GM12873 (cell line): ENCODE measurements around the gene TSPAN18.

Source experiments
- TF ChIP-seq, protein P1 (sequence below): IDR thresholded peaks from 2 replicates; pipeline ENCODE4 v1.5.1; 2012; ENCODE audit warnings: low read depth, mild to moderate bottlenecking, moderate library complexity, low read length, control low read depth; ENCODE audit not compliant: insufficient read depth; ENCODE audit errors: missing control alignments

The TSPAN18 gene

DNA sequence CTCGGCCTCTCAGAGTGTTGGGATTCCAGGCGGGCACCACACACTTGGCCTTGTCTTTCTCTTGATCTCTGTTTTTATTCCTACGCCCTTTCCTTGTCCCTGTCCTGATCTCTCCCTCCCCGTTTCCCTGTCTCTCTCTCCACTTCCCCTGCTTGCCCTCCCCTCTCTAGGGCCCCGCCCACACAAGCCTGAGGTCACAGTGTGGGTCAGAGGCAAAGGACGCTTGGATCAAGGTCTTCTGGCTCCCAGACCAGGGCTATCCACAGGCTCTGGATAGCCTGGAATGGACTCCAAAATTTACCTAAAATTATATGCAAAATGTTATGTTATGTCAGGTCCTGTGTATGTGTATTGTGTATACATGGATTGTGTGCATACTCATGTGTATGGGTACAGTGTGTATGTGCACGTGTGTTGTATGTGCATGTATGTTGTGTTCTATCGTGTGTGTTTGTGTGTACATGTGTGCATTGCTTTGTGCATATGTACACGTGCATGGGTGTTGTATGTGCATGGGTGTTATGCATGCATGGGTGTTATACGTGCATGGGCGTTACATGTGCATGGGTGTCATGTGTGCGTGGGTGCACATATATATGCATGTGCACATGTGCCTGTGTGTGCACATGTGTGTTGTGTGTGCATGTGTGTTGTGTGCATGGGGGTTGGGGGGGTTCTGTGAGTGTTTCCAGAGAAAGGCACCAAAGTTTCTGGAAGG is 185.7 kb downstream of the TSPAN18 start:
- TF ChIP-seq, protein P1, sequence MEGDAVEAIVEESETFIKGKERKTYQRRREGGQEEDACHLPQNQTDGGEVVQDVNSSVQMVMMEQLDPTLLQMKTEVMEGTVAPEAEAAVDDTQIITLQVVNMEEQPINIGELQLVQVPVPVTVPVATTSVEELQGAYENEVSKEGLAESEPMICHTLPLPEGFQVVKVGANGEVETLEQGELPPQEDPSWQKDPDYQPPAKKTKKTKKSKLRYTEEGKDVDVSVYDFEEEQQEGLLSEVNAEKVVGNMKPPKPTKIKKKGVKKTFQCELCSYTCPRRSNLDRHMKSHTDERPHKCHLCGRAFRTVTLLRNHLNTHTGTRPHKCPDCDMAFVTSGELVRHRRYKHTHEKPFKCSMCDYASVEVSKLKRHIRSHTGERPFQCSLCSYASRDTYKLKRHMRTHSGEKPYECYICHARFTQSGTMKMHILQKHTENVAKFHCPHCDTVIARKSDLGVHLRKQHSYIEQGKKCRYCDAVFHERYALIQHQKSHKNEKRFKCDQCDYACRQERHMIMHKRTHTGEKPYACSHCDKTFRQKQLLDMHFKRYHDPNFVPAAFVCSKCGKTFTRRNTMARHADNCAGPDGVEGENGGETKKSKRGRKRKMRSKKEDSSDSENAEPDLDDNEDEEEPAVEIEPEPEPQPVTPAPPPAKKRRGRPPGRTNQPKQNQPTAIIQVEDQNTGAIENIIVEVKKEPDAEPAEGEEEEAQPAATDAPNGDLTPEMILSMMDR, result no peak

DNA sequence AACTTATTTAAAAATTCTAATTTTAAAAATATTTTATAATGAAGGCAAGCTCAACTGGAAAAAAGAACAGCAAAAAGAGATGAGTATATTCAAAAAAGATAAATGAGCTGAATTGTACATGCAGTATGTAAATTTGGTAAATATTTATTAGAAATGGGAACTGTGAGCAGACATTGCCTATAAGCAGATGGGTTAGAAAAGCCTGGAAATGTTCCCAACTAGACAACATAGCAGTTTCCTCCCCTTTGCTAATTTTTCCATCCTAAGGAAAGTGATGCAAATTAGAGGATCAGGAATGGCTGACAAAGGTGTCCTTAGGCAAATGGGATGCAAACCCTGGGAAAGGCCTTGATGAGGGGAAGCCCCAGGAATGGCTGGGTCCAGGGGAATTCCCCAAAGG is 186.7 kb downstream of the TSPAN18 start:
- TF ChIP-seq, protein P1, result no peak

DNA sequence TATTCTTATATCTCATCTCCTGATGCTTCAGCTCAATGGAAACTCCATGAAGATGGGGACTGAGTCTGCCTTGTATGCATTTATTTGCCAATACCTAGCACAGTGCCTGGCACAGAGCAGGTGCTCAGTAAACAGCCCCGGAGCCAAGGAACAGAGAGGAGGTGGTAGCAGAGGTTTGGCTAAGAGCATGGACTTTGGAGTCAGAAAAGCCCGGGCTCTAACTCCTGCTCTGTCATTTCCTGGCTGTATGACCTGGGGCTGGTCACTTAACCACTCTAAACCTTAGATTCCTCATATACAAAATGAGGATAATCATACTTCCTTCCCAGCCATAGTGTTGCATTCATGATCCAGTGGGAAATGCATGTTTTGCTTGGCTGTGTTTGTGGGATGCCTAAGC is 187.3 kb downstream of the TSPAN18 start:
- TF ChIP-seq, protein P1, result no peak

DNA sequence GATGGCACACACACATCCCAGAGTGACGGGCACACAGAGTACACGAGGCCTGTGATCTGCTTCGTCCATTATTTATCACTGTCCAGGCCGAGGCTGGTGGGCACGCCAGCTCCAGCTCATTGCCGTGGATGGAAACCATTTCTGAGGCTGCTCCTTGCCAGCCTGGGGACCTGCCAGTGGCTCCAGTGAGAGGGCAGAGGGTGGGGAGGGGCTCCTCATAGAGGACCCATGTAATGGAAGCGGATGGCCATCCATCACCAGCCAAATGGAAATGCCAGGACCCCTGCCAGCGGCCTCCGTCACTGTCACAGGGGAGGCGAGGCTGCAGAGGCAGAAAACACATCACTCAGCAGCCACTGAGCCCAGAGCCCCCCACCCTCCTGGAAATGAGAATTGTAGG is 188.2 kb downstream of the TSPAN18 start:
- TF ChIP-seq, protein P1, result no peak

GRCh38 chr11:44915621-44916020 is 188.9 kb downstream of the TSPAN18 start:
- TF ChIP-seq, protein P1, result no peak

DNA sequence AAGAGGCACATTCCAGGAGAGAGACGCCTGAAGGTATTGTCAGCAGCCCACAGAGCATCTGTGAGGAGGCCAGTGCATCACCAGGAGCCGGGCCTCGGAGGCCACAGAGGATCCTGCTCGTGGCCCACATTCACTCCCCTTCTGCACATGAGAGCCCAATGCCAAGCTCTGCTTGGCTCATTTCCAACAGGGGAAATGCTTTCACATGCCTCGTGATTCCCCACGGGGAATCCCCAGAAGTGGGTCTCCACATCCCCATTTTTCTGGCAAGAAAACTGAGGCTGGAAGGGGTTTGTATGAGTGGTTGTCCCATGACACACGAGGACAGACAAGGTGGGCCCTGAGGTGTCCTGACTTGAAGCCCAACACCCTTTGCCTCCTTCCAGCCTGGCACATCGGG is 189.6 kb downstream of the TSPAN18 start:
- TF ChIP-seq, protein P1, result no peak

DNA sequence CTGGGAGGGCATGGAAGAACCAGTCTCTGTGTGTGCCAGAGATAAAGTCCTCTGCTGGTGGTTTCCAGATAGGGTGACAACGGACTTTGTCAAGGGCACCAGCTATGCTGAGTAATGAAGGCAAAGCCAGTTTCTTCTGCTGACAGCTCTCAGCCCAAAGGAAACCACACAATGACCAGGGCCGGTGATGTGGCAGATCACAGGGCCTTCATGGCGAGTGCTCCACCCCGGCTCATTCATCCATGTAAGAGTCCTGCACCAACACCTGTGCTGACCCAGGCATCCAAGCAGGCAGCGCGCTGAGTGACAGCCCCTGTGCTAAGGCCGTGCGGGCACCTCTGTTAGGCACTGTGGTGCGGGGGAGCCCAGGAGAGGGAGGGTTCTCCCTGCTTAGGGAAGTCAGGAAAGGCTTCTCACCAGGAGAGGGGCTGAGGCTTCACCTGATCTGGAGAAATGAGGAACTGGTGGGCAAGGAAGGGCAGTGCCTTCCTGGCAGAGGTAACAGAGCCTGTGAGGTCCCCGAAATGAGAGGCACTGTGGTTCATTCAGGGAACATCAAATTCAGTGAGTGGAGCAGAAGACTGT is 190.1 kb downstream of the TSPAN18 start:
- TF ChIP-seq, protein P1, result no peak
